H9 (cell line): ENCODE data around the gene GGT6. TPM values are rescaled to one million over a fixed set of nuclear protein-coding genes. Genes with fewer than 3 reads are reported as not detected.

Experiments used
- DNase-seq: peaks from one replicate; pipeline ENCODE4 v3.0.0-alpha.2; 2017
- H2AFZ ChIP-seq: one replicate; pipeline ENCODE4 v1.6.1; 2013; ENCODE audit warnings: mild to moderate bottlenecking, low read length, control low read depth, moderate library complexity
- H2AK5ac ChIP-seq: 2 replicates; pipeline ENCODE4 v1.6.1; 2013; ENCODE audit warnings: low read length, control low read depth, mixed read lengths; ENCODE audit not compliant: insufficient read length
- H2BK120ac ChIP-seq: one replicate; pipeline ENCODE4 v1.6.1; 2013; ENCODE audit warnings: low read depth, mild to moderate bottlenecking, low read length, control low read depth, inconsistent platforms; ENCODE audit not compliant: poor library complexity, severe bottlenecking
- H2BK12ac ChIP-seq: 2 replicates; pipeline ENCODE4 v1.6.1; 2013; ENCODE audit warnings: low read length, control low read depth, mixed read lengths, low read depth; ENCODE audit not compliant: insufficient read length
- H2BK15ac ChIP-seq: 2 replicates; pipeline ENCODE4 v1.6.1; 2013; ENCODE audit warnings: low read depth, low read length, control low read depth
- H2BK20ac ChIP-seq: one replicate; pipeline ENCODE4 v1.6.1; 2013; ENCODE audit warnings: low read depth, mild to moderate bottlenecking, low read length, control low read depth, inconsistent platforms; ENCODE audit not compliant: poor library complexity, severe bottlenecking
- H2BK5ac ChIP-seq: 2 replicates; pipeline ENCODE4 v1.6.1; 2013; ENCODE audit warnings: low read length, control low read depth, mixed read lengths; ENCODE audit not compliant: insufficient read length
- H3K14ac ChIP-seq: 2 replicates; pipeline ENCODE4 v1.6.1; 2013; ENCODE audit warnings: low read length, control low read depth; ENCODE audit not compliant: insufficient read depth
- H3K18ac ChIP-seq: 2 replicates; pipeline ENCODE4 v1.6.1; 2013; ENCODE audit warnings: low read depth, mild to moderate bottlenecking, mixed read lengths, low read length, control low read depth; ENCODE audit not compliant: insufficient read length
- H3K23ac ChIP-seq: 2 replicates; pipeline ENCODE4 v1.6.1; 2013; ENCODE audit warnings: low read length, control low read depth, mixed read lengths, low read depth; ENCODE audit not compliant: insufficient read length
- H3K23me2 ChIP-seq: 2 replicates; pipeline ENCODE4 v1.6.1; 2013; ENCODE audit warnings: low read depth, mild to moderate bottlenecking, mixed read lengths, low read length, control low read depth; ENCODE audit not compliant: insufficient read length, poor library complexity, severe bottlenecking
- H3K27ac ChIP-seq: 2 replicates; pipeline ENCODE4 v1.5.1; 2013; ENCODE audit warnings: low read length, control low read depth, mixed read lengths, low read depth; ENCODE audit not compliant: insufficient read length
- H3K27me3 ChIP-seq: 2 replicates; pipeline ENCODE4 v1.6.1; 2013; ENCODE audit warnings: low read length, control low read depth, inconsistent platforms; ENCODE audit not compliant: insufficient read depth
- H3K4ac ChIP-seq: 2 replicates; pipeline ENCODE4 v1.6.1; 2013; ENCODE audit warnings: low read depth, mild to moderate bottlenecking, control low read depth, inconsistent platforms, low read length, moderate library complexity
- H3K4me1 ChIP-seq: 2 replicates; pipeline ENCODE4 v1.6.1; 2013; ENCODE audit warnings: low read length, control low read depth, inconsistent platforms; ENCODE audit not compliant: insufficient read depth
- H3K4me2 ChIP-seq: 2 replicates; pipeline ENCODE4 v1.6.1; 2013; ENCODE audit warnings: low read length, control low read depth, mixed read lengths; ENCODE audit not compliant: insufficient read length, insufficient read depth
- H3K56ac ChIP-seq: 2 replicates; pipeline ENCODE4 v1.6.1; 2013; ENCODE audit warnings: low read depth, mild to moderate bottlenecking, mixed read lengths, low read length, control low read depth; ENCODE audit not compliant: insufficient read length
- H3K79me1 ChIP-seq: 2 replicates; pipeline ENCODE4 v1.6.1; 2013; ENCODE audit warnings: low read depth, mild to moderate bottlenecking, moderate library complexity, low read length, control low read depth, inconsistent platforms; ENCODE audit not compliant: insufficient read depth, poor library complexity, severe bottlenecking
- H3K79me2 ChIP-seq: 2 replicates; pipeline ENCODE4 v1.6.1; 2013; ENCODE audit warnings: low read length, control low read depth, inconsistent platforms; ENCODE audit not compliant: insufficient read depth
- H3K9ac ChIP-seq: 2 replicates; pipeline ENCODE4 v1.6.1; 2013; ENCODE audit warnings: low read length, control low read depth, mixed read lengths; ENCODE audit not compliant: insufficient read length; ENCODE audit errors: extremely low read depth
- H3K9me3 ChIP-seq: one replicate; pipeline ENCODE4 v1.6.1; 2013; ENCODE audit warnings: low read depth, low read length, inconsistent platforms; ENCODE audit not compliant: control insufficient read depth
- H3T11ph ChIP-seq: one replicate; pipeline ENCODE4 v1.6.1; 2013; ENCODE audit warnings: mild to moderate bottlenecking, low read length, control low read depth, inconsistent platforms
- H4K20me1 ChIP-seq: one replicate; pipeline ENCODE4 v1.6.1; 2013; ENCODE audit not compliant: control insufficient read depth, insufficient read length, insufficient read depth
- H4K5ac ChIP-seq: 2 replicates; pipeline ENCODE4 v1.6.1; 2013; ENCODE audit warnings: low read depth, mild to moderate bottlenecking, mixed read lengths, low read length, control low read depth; ENCODE audit not compliant: insufficient read length
- H4K8ac ChIP-seq: replicated peaks from 2 replicates; pipeline ENCODE4 v1.6.1; 2013; ENCODE audit warnings: low read length, control low read depth, mixed read lengths, low read depth; ENCODE audit not compliant: insufficient read length
- H4K91ac ChIP-seq: 2 replicates; pipeline ENCODE4 v1.6.1; 2013; ENCODE audit warnings: low read depth, mild to moderate bottlenecking, moderate library complexity, mixed read lengths, low read length, control low read depth; ENCODE audit not compliant: insufficient read length
- H3K27ac Mint-ChIP-seq, 3 experiments: 2 replicates in 2 of 3; 3 replicates in 1 of 3; pipeline ENCODE4 v1.8.0; 2020 to 2021; ENCODE audit warnings: mixed read lengths in 3 of 3, mild to moderate bottlenecking in 1 of 3, moderate library complexity in 1 of 3
- H3K27me3 Mint-ChIP-seq: 2 replicates; pipeline ENCODE4 v1.8.0; 2021; ENCODE audit warnings: low read depth, mild to moderate bottlenecking, moderate library complexity, mixed read lengths
- H3K36me3 Mint-ChIP-seq, 3 experiments: 2 replicates in 2 of 3; 3 replicates in 1 of 3; pipeline ENCODE4 v1.8.0; 2020 to 2021; ENCODE audit warnings: low read depth in 3 of 3, mixed read lengths in 3 of 3; ENCODE audit not compliant: insufficient read depth in 1 of 3
- H3K4me1 Mint-ChIP-seq, 2 experiments: 2 replicates each; pipeline ENCODE4 v1.8.0; 2020; ENCODE audit warnings: mixed read lengths in 2 of 2
- H3K4me3 Mint-ChIP-seq, 2 experiments: 2 replicates in 1 of 2; 3 replicates in 1 of 2; pipeline ENCODE4 v1.8.0; 2020 to 2021; ENCODE audit warnings: mild to moderate bottlenecking in 2 of 2, mixed read lengths in 2 of 2, moderate library complexity in 1 of 2
- H3K9me3 Mint-ChIP-seq, 2 experiments: 2 replicates in 1 of 2; 3 replicates in 1 of 2; pipeline ENCODE4 v1.8.0; 2020; ENCODE audit warnings: mild to moderate bottlenecking in 2 of 2, mixed read lengths in 2 of 2, moderate library complexity in 1 of 2
- CTCF ChIP-seq: fragments of 200-600 bp; sonication (generic); conservative IDR thresholded peaks from 3 replicates; pipeline ENCODE4 v1.8.0; 2021; ENCODE audit warnings: antibody characterized with exemption, mild to moderate bottlenecking
- WGBS: extraction: QIAGEN DNeasy Blood & Tissue Kit; methylation state at CpG from one replicate; pipeline ENCODE4 v1.1.7; 2013; ENCODE audit warnings: missing lambda C conversion rate, low lambda C conversion rate, mixed read lengths; ENCODE audit not compliant: insufficient read length; ENCODE audit errors: extremely low coverage; 5-methylcytosine and 5-hydroxymethylcytosine counted together
- total RNA-seq: library from RNA; stranded (reverse); gene quantifications from 2 replicates; pipeline ENCODE4 v1.2.1, GENCODE V29; 2021

Gene GGT6
- total RNA-seq, 1 experiment from 2014 or later = 0.17 TPM

- Histone ChIP-seq H2AFZ (no peak overlapping the region), H4K8ac (no peak overlapping the region), H3K4ac (no peak overlapping the region), H3K4me2 (no peak overlapping the region), H4K91ac (no peak overlapping the region), H2BK12ac (no peak overlapping the region), H3K9ac (no peak overlapping the region), H2BK120ac (no peak overlapping the region), H3K9me3 (no peaks in the 10 kb centered on the region), H3K27ac (no peak overlapping the region), H3K27me3 (no peaks in the 10 kb centered on the region), H2BK5ac (no peak overlapping the region), H3K18ac (no peak overlapping the region), H3T11ph (no peak overlapping the region), H2AK5ac (no peak overlapping the region), H2BK15ac (no peak overlapping the region), H2BK20ac (no peak overlapping the region), H3K23ac (no peak overlapping the region), H3K79me2 (no peaks in the 10 kb centered on the region), H3K14ac (no peak overlapping the region), H4K5ac (no peak overlapping the region), H3K23me2 (no peaks in the 10 kb centered on the region), H3K4me1 (no peaks in the 10 kb centered on the region; the same call in 1 of the 2 replicates), H3K56ac (no peak overlapping the region), H4K20me1 (no peaks in the 10 kb centered on the region), H3K79me1 (no peaks in the 10 kb centered on the region)
- H3K9me3 Mint-ChIP-seq = peaks cover 0 to 2% of the 10 kb centered on the region in 2 experiments; a peak in 1 of 5 replicates
- TF ChIP-seq CTCF = no peak
- DNase-seq = no peak
- H3K4me1 Mint-ChIP-seq = peaks cover 13 to 24% of the 10 kb centered on the region in 2 experiments
- no peak overlapping the region for H3K27ac Mint-ChIP-seq
- H3K4me3 Mint-ChIP-seq = no peak overlapping the region
- H3K27me3 Mint-ChIP-seq = peaks cover 19% of the 10 kb centered on the region
- WGBS = no CpG with 5 or more reads among the region's 7 CpGs
- peaks cover 0 to 4% (median 0%) of the 10 kb centered on the region in 3 experiments; a peak in 1 of 7 replicates for H3K36me3 Mint-ChIP-seq
Observed at GRCh38 chr17:4594406-4594805, 34.0 kb upstream of the GGT6 start.
